HL-60/S4 (cell line): ENCODE measurements around the gene KRTAP4-3.
"Not testable (repeated sequence)": the region's sequence is repeated elsewhere in the genome, so short reads cannot be mapped to it uniquely, and the experiment has no call there.

Experiments
- in situ Hi-C: fragments of 300-500 bp; cut with MboI; formaldehyde crosslinking; loops from 2 replicates; pipeline ENCODE4 v1.14.3; 2022; ENCODE audit warnings: low sequenced_read_pairs

The KRTAP4-3 gene

DNA sequence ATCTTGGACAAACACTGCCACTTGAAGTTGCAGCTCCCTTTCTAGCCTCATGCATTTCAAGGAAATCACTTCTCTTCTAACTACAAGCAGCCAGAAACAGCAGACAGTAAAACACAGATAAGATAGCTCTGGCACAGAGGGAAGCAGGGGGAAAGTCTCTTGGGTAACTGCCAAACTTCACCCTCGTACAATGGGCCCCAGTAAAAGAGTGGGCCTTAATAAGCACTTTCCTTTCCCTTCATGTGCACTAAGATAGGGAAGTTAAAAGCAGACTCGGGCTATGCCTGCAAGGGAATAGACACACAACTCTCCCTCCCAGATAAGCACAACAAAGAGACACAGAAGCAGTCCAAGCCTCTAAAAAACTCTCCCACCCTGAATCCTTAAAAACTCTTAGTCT is 14.2 kb downstream of the KRTAP4-3 start:
- in situ Hi-C loops, result no loop called here

DNA sequence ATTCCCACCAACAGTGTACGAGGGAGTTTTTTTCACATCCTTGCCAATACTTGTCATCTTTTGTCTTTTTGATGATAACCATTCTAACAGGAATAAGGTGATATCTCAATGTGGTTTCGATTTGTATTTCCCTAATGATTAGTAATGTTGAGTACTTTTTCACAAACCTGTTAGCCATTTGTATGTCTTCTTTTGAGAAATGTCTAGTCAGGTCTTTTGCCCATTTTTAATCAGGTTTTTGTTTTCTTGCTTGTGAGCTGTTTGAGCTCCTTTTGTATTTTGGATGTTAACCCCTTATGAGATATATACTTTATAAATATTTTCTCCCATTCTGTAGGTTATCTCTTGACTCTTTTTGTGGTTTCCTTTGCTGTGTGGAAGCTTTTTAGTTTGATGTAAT is 16.5 kb downstream of the KRTAP4-3 start:
- in situ Hi-C loops, result no loop called here

DNA sequence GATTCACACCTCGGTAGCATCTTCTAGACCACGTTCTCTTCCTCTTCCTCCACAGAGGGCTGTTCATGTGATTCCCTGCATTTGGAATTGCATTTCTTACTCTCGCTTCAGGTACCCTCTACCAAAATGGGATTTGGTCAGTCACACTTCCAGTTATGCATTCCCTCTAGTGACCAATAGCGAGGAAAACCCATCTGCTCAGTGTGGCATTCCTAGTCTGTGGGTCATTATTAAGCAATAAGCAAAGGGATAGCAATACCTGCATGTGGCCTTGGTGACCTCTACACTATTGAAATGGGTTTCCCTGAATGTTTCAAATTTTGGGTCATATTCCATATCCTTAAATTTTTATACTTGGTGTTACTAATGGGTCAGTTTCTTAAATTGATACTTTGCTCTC is 18.0 kb downstream of the KRTAP4-3 start:
- in situ Hi-C loops, result no loop called here

DNA sequence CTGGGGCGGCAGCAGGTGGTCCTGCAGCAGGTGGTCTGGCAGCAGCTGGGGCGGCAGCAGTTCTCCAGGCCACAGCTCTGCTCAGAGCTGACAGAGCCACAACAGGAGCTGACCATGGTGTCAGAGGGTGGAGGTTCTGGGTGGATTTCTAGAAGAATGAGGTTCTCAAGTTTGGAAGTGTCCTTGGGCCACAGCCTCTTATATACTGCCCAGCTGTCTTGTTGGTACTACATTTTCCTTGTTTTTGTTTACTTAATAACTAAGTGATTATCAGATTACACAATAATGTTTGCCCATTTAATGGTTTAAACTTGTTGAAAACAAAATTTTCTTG is 18.4 kb downstream of the KRTAP4-3 start, which contains the start of gene KRTAP4-5:
KRTAP4-5 (minus strand) TSS at position 174 of the 334 bp plus-strand sequence; CDS start at position 116, 58 bp downstream.
- in situ Hi-C loops, result no loop called here

DNA sequence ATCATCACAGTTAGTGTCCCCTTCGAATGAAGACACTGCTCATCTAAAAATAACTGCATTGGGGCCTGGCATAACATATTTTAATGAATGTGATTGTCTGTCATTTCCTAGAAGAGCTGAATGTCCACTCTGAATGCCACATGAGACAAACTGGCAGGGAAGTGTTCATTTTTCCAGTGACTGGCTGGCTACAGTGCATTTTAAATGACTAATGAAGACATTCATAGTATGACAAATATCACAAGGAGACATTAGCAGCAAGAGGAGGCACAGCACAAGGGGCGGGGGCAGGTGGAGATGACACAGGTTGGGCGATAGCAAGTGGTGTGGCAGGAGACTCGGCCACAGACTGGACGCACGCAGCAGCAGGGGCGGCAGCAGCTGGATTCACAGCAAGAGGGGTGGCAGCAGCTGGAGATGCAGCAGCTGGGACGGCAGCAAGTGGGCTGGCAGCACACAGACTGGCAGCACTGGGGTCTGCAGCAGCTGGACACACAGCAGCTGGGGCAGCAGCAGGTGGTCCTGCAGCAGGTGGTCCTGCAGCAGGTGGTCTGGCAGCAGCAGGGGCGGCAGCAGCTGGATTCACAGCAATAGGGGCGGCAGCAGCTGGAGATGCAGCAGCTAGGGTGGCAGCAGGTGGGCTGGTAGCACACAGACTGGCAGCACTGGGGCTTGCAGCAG is 18.9 kb downstream of the KRTAP4-3 start:
- in situ Hi-C loops, result not testable (repeated sequence)

DNA sequence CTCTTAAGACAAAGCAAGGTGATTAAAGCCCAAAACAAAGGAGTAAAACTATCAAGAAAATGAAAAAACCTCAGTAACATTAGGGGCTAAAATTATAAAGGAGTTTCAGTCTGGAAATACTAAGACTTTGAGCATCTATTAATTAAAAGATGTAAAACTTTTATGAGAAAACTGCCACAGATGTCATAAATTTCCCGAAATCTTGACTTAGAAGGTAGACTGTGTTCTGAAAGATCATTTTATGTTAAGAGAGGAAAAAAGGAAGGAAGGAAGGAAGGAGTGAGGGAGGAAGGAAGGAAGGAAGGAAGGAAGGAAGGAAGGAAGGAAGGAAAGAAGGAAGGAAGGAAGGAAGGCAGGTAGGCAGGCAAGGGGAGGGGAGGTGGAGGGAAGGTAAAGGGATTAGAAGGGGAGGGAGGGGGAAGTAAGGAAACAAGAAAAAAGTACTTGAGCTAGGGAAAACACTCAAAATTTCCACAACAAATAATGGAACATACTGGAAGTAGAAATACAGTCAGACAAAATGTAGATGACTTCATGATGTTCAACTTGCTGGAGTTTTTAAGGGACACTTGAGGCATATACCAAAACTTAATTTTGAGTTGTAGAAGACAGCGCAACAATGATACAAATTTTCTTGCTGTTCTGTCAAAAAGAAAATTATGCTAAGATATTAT is 20.4 kb downstream of the KRTAP4-3 start:
- in situ Hi-C loops, result no loop called here

DNA sequence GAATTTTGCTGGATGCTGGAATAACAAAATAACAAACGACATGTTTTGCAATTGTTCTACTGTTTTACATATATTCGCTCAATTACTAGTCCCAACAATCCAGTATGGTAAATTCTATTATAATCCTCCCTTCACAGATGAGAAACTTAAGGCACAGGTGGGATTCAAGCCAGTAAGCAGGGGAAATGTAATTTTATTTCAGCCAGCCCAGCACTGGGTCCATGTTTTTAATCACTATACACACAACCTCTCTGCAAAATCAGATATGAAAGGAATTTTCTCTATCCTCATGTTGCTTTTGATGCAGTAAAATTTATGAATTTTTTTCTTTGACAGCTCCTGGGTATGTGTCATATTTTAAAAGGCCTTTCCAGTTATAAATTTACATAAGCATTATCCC is 22.8 kb downstream of the KRTAP4-3 start:
- in situ Hi-C loops, result no loop called here

DNA sequence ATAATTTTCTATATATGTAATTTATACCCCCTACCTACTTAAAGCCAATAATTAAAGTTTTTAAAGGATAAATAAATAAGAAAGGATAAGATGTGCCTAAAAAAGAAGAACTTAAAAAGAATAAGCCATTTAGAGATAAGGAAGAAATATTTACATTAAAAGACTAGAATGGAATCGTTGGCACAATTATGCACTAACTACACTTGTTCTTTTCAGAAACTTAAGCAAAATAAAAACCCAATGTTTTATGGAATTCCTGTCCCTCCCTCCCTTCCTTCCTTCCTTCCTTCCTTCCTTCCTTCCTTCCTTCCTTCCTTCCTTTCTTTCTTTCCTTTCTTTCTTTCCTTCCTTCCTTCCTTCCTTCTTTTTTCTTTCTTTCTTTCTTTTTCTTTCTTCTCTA is 23.2 kb downstream of the KRTAP4-3 start:
- in situ Hi-C loops, result no loop called here

DNA sequence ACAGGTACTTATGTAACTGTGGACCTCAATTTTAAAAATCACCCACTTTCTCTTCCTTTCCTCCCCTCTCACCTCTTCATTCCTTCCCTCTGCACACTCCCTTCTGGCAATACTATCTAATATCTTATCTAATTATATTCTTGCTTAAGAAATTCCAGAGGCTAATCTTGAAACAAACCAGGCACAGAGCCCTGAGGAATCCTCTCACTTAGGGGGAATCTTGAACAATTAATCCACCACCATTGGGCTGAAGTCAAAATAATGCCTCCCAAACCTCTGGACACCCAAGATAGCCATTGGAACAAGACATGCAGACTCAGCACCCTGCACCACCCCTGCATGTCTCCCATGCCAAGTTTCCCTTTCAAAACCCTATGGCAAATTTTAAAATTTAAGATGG is 26.7 kb downstream of the KRTAP4-3 start:
- in situ Hi-C loops, result no loop called here

DNA sequence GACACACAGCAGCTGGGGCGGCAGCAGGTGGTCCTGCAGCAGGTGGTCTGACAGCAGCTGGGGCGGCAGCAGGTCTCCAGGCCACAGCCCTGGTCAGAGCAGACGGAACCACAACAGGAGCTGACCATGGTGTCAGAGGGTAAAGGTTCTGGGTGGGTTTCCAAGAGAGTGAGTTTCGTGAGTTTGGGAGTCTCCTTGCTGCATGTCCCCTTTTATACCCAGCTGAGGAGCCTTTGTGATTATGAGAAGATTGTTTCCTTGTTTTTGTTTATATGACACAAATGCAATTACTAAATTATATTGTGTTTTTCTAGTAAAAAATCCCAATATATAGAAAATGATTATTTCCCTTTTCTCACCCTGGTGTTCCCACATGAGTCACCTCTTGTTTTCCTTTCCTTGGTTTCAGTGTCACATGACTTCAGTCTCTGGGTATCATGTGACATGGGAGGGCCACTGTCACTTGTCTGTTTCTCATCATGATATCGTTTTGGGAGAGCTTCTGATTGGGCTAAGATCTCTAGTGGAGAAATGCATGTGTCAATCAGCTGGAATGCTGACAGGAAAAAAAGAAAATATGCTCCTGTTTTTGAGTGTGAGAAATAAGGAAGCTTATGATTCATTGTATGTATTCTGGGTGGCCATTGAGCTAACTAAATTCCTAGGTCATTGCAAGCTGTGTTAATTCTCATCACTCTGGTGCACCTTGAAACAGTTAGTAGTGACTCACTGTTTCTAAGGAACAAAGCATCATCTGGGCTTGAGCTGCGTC is 27.5 kb downstream of the KRTAP4-3 start, which contains the start of gene KRTAP4-6:
KRTAP4-6 (minus strand) TSS at position 185 of the 772 bp plus-strand sequence; CDS start at position 128, 57 bp downstream.
- in situ Hi-C loops, result no loop called here

DNA sequence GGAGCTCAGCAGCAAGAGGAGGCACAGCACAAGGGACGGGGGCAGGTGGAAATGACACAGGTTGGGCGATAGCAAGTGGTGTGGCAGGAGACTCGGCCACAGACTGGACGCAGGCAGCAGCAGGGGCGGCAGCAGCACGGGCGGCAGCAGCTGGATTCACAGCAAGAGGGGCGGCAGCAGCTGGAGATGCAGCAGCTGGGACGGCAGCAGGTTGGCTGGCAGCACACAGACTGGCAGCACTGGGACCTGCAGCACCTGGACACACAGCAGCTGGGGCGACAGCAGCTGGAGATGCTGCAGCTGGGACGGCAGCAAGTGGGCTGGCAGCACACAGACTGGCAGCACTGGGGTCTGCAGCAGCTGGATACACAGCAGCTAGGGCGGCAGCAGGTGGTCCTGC is 28.2 kb downstream of the KRTAP4-3 start:
- in situ Hi-C loops, result not testable (repeated sequence)

DNA sequence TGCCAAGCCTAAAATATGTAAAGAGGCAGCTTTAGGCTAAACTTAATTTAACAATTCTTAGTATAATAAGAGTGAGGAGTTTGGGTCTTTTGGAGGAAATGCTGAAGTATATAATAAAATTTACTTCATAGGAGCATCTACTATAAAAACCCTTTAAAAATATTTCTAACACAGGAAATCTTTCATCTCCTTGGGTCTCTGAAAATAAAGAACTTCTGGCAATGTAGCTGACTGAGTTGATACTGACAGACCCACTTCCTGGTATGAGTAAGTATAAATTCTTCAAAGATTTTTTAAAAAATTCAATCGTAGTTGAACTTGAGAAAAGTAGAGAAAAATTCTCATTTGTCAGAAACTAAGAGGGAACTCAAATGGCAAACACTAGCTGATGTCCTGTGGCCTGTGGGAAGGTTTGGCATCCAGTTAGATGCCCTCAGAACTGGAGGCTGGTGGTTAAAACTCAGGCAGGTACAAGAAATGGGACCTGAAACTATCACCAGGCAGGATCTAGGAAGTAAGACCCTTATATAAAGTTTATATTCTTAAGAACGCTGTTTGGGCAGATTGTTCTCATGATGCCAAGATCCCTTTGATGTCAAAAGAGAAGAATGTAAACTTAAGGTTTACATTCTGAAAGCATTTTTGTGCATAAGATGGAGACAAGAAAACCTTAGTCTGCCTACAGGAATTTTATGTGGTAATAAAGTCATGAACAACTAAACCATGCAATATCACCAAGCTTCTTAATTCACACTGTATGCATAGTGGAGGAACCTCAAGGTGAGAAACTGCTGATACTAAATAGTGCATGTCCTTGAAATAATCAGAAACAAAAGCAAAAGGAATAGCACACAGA is 33.9 kb downstream of the KRTAP4-3 start:
- in situ Hi-C loops, result no loop called here

DNA sequence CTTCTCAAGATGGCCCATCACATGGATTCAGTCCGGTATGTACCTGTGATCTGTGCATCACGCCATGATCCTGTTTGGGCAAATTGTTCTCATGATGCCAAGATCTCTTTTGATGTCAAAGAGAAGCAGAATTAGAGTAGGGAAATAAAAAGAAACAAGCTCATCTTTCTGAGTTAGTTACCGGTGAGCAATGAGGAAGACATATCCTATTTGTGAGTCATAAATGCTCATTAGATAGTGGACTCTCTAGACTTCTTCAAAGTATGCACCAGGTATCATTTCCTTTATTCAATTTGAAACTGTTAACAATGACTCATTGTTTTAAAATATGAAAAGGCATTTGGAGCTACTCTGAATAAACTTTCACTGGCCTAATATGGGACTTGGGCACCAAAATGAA is 36.0 kb downstream of the KRTAP4-3 start:
- in situ Hi-C loops, result no loop called here

DNA sequence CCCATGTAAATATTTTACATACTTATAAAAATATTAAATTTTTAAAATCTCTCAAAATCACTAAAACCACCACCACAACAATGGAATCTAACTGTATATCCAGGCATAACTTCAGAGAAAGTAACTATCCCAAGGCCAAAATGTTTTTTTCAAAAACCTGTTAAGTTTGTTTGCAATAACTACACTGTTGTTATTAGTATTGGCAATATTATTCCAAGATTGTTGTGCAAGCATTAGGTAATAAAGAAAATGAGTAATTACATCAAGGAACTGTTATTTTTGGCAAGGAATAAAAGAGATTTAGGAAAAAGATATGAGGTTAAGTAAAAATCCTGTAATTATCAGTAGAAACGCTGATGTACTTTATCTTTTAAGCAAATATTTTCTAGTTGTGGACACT is 40.6 kb downstream of the KRTAP4-3 start:
- in situ Hi-C loops, result no loop called here

DNA sequence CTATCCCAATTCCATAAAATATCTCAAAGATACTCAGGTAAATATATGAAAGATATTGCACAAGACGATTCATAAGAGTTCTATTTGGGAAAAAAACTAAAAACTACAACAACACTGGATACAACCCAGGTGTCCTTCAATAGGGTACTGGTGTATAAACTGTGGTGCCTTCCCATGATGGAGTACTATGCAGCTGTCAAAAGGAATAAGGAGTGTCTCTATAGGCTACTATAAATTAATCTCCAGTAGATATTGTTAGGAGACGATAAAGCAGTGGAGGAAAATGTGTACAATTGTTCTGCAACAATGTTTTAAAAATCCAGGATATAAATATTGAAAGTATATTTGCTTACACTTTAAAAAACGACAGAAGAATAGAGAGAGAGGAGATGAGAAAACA is 41.6 kb downstream of the KRTAP4-3 start:
- in situ Hi-C loops, result no loop called here

DNA sequence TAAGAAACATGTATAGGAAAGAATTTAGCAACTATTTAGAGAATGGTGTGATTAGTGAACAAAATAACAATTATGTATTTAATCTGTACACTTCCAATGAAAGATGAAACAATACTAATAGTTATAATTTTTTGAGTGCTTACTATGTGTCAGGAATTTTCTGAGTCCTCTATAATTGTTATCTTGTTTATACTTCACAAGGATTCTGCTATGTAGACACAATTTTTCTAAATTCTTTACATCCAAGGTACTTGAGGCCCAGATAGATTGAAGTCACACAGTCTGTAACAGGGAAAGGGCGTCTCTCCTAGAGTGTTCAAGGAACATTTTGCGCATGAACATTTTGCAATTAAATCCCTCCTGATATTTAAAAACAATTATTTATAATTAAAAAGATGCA is 43.0 kb downstream of the KRTAP4-3 start:
- in situ Hi-C loops, result no loop called here

DNA sequence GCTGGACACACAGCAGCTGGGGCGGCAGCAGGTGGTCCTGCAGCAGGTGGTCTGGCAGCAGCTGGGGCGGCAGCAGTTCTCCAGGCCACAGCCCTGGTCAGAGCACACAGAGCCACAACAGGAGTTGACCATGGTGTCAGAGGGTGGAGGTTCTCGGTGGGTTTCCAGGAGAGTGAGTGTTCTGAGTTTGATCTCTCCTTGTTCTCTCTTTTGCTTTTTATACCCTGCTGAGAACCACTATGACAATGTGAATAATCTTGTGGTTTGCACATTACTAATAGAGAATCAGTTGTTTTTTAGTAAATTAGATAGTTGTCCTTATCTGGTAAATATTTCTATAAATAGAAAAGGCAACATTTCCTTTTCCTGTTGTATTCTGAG is 44.0 kb downstream of the KRTAP4-3 start, which contains the start of gene KRTAP4-12:
KRTAP4-12 (minus strand) TSS at position 192 of the 381 bp plus-strand sequence; CDS start at position 132, 60 bp downstream.
- in situ Hi-C loops, result not testable (repeated sequence)

DNA sequence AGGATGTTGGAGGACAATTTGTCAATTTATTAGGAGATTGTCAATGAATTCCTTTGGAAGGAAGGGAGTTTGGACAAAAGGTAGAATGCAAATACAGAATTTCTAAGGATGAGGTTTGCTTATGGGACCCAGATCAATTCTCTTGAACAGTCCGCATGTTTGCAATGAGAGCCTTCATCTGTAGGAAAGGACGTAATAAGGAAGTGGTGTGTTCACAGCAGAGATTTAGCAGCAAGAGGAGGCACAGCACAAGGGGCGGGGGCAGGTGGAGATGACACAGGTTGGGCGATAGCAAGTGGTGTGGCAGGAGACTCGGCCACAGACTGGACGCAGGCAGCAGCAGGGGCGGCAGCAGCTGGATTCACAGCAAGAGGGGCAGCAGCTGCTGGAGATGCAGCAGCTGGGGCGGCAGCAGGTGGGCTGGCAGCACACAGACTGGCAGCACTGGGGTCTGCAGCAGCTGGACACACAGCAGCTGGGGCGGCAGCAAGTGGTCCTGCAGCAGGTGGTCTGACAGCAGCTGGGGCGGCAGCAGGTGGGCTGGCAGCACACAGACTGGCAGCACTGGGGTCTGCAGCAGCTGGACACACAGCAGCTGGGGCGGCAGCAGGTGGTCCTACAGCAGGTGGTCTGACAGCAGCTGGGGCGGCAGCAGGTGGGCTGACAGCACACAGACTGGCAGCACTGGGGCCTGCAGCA is 44.6 kb downstream of the KRTAP4-3 start:
- in situ Hi-C loops, result not testable (repeated sequence)

DNA sequence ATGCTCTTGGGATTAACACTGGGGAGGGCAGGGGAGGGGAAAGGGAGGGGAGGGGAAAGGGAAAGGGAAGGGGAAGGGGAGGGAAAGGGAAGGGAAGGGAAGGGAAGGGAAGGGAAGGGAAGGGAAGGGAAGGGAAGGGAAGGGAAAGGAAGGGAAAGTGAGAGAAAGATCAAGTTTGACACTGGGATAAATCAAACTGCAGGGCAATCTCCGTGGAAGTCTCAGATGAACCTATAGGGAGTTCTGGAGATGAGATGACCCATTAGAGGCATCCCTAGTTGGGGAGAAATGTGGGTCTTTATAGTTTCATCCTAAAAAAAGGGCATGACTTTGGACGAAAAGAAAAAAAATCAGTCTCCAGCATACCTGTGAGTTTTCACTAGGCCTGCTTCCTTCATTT is 46.3 kb downstream of the KRTAP4-3 start:
- in situ Hi-C loops, result no loop called here
